NCI-H1092 (cell line): Measurements from ENCODE around the gene TFB2M.
A peak's percentile ranks its signal among the peaks of the same experiment; 100 is the strongest.

ENCODE experiments used
- DNase-seq: peaks from one replicate; lab custom pipeline; 2025; lab: John Stamatoyannopoulos, UW

TFB2M gene

DNA sequence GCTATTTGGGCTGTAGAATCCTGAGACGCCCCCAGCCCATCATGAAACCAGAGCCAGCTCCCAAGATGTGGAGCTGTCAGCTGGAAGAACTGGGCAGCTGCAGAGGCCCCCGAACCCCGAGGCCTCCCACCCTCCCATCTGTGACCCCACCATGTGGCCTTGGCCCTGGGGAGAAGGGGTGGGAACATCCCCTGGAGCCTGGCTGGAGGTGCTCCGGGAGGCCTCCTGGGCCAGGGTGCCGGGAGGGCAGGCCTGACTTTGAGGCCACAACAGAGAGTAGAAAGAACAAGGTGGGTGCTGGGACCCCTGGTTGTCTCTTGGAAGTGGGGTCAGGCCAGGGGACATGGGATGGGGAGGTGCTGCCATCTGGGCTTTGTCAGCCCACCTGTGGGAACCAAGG is 53.0 kb downstream of the TFB2M start:
- no peak for DNase-seq

DNA sequence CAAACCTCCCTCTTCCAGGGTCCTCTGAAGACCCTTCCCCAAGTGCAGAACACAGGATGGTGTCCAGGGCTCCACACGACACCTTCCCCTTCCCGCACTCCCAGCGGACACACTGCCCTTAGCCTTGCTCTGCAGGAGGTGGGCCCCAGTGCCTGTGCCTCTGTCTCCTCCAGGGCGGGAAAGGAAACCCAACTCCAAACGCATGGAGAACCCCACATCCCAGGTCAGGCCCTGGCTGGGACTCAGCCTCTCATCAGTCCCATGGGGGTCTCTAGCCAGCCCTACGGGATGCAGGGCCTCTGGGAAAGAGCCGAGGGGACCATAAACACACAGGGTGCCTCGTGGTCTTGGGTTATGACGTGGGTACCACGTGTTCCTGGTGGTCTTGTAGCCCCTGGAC is 53.4 kb downstream of the TFB2M start:
- DNase-seq = no peak

DNA sequence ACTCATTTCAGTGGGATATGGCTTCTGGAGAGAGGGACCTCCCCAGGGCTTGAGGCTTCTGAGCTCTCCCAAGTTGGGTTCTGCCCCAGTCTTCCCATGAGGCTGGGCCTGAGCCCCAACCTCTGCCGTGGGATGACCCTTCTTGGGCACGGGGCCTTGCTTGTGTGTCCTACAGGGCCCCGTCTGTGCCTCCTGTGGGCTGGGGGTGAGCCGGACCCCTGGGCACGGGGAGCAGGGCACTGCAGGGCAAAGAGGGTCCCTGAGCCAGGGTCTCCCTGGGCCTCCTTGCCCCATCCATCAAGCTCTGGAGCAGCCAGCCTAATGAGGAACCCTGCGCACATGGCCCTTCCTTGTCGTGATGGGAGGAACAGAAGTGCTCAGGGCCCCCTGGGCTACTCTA is 53.8 kb downstream of the TFB2M start:
- no peak for DNase-seq

DNA sequence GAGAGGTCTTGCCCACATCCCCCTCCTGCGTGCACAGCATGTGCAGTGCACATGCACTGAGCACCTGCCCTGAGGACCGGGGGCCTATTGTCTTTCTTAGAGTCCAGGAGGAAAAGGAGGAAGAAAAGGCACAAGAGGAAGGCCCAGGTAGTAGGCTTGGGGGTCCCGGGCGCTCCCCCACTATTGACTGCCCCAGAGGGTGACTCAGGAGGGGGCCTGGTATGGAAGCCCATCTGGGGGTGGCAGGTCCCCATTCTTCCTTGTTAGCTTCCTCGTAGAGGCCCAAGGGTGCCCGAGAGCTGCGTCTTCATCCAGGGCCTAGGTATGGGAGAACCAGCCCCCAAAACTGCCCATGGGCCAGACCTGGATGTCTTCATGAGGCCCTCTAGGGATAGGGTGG is 54.9 kb downstream of the TFB2M start:
- no peak for DNase-seq

DNA sequence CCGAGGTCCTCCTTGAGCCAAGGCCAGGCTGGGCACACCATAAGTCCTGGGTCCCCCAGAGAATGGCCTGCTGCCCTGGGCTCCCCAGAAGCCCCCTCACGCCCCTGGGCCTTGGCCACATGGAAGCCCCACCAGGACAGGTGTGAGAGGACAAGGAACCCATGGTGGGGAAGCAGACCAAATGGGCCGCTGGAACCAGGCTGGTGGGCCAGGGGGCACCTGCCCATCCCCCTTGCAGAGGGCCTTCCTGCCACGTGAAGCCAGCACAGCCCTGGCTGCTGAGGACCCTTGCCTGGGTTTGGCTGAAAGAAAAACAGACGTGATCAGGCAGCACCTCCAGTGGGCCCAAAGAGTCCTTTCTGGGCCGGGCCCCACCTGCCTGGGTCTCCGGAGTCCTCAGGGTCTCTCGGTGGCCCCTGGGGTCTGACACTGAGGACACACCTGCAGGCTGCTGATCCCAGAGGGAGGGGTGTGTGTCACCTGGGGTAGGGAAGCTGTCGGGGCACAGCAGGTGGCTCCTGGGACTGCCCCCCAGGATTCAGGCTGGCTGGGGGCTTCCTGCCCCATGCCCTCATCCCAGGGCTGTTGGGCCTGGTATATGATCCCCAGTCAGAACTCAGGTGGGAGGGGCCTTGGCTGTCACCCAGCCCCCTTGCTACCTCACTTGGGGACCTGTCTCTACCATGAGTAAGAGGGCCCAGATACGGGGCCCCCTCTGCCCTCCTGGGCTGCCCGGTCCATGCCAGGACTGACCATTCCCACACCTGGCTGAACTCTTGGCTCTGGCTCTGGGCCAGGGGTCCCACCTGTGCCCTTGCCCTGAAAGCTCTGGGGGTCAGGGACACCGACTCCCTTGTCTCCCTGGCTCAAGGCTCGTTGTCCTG is 55.7 kb downstream of the TFB2M start:
- DNase-seq = no peak

DNA sequence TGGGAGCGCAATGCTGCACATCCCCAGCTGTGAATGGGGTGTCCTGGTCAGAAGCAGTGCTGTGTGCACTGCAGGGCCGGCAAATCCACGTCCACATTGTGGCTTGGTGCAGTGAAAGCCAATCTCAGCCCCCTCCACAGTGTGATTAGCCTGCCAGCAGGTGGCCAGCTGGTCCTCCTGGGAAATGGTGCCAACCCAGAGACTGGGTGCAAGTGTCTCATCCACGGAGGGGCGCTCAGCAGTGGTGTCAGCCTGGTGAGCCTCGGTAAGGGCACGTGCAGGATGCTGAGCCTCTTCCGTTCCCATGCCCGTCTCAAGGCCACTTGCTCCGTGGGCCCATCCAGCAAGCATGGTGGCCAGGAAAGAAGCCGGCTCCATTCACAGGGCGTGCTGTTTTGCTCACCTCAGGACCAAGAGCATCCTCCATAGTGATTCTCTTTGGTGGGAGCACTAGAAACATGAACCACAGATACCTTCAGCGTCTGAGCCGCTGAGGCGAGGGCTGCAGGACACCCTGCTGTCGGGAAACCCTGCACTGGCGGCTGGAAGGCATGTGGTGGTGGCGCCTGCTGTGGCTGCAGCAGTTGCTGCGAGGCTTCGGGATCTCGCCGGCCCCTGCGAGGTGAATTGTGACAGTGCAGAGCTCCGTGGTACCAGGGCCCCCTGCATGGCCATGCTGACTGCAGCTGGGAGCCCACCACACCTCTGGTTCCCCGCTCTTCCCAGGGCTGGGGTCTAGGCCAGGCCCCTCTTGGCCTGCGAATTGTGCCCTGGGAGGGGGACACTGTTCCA is 57.0 kb downstream of the TFB2M start:
- DNase-seq = no peak

DNA sequence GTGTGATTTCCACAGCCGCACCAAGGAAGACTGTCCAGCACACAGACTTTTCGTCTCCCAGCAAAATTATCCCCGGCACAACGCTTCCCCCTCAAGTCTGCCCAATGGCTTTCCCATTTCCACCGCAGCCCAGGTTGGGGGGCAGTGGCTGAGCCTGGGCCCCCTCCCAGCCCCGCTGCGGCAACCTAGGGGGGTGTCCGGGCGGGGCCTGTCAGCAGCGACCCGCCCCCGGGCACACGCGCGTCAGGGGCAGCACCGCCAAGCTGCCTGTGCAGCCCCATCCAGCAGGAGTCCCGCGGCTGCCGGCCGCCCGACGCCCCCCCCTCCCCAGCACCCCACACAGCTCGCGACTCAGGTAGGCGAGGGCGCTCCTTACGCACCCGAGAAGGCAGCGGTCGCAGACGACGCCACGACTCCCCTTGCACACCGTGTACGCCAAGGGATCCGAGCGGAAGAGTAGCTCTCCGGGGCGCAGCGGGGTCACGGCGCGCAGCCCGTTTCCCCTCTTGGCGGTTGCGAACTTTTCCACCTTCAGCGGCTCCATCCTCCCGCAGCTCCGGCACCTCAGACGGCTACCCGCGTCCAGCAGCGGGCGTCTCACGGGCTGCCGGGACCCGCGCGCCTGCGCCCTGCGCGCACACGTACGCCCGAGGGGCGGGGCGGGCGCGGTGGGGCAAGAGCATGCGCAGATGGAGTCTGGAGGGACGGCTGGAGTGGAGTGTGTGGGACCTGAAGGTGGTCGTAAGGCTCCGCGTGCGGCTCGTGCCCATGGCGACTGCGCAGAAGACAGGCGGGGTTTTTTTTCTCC is 59.2 kb downstream of the TFB2M start, which contains the start of gene SMYD3:
TSS of gene SMYD3 (minus strand) at position 606 of the 808 bp plus-strand sequence.
- peak; percentile 88 for DNase-seq

DNA sequence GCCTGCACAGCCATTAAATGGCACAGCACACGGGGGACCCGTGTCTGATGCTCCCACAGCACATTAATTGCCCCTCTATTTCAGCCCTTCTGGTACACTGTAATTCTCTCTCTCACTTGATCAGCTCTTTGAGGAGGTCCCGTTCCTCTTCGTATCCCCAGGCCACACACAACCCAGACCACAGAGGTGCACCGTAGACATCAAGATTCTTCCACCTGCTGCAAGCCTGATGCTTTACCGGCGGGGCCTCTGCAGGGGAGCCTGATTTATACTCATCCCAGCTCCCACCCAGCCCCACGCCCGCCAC is 59.7 kb downstream of the TFB2M start:
- DNase-seq = no peak

DNA sequence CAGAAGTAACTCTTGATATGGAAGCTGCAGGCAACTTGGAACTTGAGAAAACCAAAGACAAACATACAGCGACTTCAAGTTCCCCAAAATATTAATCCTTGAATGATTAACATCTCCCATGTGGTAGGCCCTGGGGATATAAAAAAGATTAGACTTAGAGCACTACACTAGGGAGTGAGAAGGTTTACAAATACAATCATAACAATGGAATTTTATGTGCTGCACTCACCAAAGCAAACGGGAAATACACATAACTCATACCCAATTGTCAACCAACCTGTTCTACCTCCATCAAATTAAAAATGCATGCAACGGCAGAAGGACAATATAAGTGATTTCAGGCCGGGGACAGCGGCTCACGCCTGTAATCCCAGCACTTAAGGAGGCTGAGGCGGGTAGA is 62.7 kb downstream of the TFB2M start:
- DNase-seq = no peak

DNA sequence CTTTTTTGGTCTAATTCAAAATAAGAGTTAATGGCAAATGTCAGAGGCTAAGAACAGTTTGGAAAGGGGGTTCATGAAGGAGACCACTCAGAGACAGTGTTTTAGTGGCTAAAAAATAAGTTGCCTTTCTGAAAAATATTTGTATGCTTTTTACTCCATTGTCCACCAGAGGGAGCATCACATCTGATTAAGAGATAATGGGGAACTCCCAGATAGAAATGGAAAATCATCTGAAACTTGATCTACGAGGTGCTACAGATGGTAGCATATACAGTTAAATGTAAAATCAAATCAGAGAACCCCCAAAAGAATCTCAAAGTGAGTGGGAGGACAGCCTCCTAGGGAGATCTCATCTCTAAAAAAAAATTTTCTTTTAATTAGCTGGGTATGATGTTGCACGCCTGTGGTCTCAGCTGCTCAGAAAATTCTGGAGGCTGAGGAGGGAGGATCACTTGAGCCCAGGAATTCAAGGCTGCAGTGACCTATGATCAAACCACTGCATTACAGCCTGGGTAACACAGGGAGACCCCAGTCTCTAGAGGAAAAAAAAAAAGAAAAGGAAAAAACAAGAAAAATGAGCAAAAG is 68.6 kb downstream of the TFB2M start:
- peak; percentile 76 for DNase-seq

DNA sequence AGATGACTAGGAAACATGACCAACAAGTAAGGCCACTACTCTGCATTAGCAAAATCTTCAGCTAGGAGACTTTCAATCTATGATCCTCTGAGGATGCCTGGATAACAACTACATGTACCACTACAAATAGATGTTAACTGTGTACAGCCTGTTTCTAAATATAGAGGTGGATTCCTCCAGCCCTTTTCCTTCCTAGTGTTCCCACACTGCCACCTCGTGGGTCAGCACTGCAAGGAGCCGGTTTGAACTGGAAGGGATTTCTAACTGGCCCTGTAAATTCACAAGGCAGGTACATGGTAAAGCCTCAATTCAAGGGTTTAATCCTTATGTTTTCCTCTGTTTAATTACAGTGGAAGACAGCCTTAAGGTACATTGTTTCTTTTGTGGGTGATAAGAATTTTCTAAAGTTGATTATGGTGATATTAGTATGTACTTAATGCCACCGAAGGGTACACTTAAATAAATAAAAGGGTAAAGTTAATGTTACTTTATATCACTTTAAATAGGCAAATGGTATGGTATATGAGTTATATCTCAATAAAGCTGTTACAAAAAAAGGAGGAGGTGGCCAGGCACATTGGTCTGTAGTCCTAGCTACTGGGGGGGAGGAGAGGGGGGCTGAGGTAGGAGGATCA is 73.3 kb downstream of the TFB2M start:
- DNase-seq = peak; percentile 35

DNA sequence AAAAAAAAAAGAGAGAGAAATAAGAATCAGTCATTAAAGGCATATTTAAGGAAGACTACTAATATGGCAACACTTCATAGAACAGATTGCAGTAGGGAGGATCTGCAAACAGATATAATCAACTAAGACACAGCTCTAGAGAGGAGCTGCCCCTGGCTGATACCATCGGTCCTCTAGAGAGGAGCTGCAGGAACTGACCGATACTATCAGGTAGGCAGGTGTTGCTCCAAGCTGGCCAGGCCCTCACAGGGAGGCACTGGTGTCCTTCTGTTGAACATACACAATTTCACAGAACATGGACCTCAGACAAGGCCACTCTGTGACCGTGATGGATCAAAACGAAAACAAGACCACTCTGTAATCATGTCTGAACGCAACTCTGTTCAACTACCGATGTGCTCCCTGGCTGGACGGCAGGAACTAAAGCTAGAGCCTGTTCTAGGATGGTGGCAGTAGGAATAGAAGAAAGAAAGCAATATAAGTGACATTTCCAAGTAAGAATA is 74.5 kb downstream of the TFB2M start:
- DNase-seq = no peak
